Breast epithelium (tissue), 3 donors: ENCODE measurements around the gene FAM181A.

Experiments
- POLR2A ChIP-seq: fragments of 450-650 bp; IDR thresholded peaks from one replicate; pipeline ENCODE4 v1.6.1; 2016; ENCODE audit warnings: antibody characterized with exemption, mild to moderate bottlenecking, moderate library complexity
- POLR2AphosphoS5 ChIP-seq, 3 donors: sonication (generic); formaldehyde crosslinking; IDR thresholded peaks; one replicate each; pipeline ENCODE4 v1.6.1; 2017; ENCODE audit warnings: antibody characterized with exemption in 3 of 3
- TF ChIP-seq, protein P1 (sequence below), 3 donors: fragments of 450-650 bp; IDR thresholded peaks; one replicate each; pipeline ENCODE4 v1.5.1; 2016 to 2017; ENCODE audit warnings: antibody characterized with exemption in 3 of 3, mild to moderate bottlenecking in 3 of 3, moderate library complexity in 3 of 3

GRCh38 chr14:93975791-93976476 lies 48.8 kb downstream of the FAM181A start:
- TF ChIP-seq, protein P1, sequence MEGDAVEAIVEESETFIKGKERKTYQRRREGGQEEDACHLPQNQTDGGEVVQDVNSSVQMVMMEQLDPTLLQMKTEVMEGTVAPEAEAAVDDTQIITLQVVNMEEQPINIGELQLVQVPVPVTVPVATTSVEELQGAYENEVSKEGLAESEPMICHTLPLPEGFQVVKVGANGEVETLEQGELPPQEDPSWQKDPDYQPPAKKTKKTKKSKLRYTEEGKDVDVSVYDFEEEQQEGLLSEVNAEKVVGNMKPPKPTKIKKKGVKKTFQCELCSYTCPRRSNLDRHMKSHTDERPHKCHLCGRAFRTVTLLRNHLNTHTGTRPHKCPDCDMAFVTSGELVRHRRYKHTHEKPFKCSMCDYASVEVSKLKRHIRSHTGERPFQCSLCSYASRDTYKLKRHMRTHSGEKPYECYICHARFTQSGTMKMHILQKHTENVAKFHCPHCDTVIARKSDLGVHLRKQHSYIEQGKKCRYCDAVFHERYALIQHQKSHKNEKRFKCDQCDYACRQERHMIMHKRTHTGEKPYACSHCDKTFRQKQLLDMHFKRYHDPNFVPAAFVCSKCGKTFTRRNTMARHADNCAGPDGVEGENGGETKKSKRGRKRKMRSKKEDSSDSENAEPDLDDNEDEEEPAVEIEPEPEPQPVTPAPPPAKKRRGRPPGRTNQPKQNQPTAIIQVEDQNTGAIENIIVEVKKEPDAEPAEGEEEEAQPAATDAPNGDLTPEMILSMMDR (IDR thresholded peaks at IDR 0.05), result no peak
- TF ChIP-seq POLR2AphosphoS5 (IDR thresholded peaks at IDR 0.05) (no peak), POLR2A (no peak)
